GM19372 (cell line): Measurements from ENCODE around the gene ZNF865.

Experiments used
- ATAC-seq: cut with Tn5 transposase; IDR thresholded peaks from one replicate; pipeline ENCODE4 v1.9.1; 2021; ENCODE audit warnings: mild to moderate bottlenecking, low read depth, moderate library complexity; ENCODE audit not compliant: unreplicated experiment

ZNF865 gene

DNA sequence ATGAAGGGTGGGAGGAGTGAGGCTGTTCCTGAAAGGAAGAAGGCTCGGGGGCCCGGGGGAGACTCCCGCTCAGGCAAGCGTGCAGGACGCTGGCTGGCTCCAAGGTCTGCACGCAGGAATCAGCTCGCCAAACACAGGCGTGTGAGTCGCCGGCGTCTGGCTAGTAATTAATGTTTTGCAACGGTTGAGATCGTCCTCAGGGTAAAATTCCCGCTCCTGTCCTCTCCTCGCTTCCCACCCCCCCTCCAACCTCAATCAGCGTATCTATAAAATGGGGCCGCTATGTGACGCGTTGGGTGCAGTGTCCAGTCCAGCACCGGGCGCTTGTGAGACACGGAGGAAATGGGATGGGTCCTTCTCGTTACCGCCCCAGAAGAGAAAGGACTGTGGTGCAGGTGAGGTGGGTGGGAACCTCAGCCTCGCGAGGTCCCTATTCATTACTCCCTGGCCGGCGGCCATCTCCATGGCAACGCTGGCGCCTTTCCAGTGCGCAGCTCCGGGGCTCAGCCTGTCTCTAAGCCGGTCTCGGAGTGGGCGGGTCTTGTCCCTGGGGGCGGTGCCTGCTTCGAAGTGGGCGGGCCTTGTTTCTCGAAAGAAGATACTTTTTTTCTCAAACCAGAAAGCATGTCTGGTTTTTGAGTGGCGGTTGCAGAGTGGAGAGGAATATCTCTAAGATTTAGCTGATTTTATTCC lies 18.3 kb upstream of the ZNF865 start:
- peak; percentile 96 for ATAC-seq

DNA sequence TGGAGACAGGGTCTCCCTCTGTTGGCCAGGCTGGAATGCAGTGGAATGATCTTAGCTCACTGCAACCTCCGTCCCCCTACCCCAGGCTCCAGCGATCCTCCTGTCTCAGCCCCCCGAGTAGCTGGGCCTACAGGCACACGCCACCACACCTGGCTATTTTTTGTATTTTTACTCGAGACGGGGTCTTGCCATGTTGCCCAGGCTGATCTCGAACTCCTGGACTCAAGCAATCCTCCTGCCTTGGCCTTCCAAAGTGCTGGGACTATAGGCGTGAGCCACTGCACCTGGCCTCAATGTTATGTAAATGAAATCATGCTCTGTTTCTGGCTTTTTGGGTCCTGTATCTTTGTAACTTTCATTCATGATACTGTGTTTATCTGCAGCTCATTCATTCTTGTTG lies 16.7 kb upstream of the ZNF865 start:
- no peak for ATAC-seq

GRCh38 chr19:55590109-55590508 lies 15.3 kb upstream of the ZNF865 start:
- ATAC-seq = no peak

DNA sequence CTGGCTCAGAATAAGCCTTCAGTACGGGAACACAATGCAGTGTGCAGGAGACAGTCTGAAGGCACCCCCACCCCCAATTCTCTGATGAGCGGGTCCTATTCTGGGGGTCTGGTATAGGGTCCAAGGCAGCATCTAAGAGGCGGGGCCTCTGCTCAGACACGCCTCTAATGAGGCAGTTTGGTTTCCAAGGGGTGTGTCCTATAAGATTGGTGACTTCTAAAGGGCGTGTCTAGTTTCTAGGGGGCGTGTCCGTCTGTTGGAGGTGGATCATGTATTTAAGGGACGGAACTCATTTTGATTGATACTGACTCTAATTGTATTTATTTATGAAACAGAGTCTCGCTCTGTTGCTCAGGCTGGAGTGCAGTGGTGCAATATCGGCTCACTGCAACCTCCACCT lies 14.8 kb upstream of the ZNF865 start:
- ATAC-seq = no peak

DNA sequence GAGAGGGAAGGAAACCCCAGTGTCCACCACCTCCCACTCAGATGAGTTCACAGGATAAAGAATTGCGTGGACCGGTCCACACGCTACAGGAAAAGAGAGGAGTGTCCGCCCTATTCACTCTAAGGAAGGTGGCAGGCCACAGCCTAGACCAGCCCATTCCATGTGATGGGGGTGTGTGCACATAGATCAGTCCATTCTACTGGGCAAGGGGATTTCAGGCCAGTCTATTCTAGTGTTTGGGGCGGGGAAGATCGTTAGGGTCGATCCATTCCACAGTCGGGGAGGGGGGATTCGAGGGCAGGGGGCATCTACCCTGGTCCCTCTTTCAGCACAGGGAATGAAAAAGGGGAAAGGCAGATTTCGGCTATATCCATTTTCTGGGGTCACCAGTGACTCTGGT lies 13.9 kb upstream of the ZNF865 start:
- ATAC-seq = no peak

GRCh38 chr19:55592391-55593090 lies 12.9 kb upstream of the ZNF865 start:
- no peak for ATAC-seq

DNA sequence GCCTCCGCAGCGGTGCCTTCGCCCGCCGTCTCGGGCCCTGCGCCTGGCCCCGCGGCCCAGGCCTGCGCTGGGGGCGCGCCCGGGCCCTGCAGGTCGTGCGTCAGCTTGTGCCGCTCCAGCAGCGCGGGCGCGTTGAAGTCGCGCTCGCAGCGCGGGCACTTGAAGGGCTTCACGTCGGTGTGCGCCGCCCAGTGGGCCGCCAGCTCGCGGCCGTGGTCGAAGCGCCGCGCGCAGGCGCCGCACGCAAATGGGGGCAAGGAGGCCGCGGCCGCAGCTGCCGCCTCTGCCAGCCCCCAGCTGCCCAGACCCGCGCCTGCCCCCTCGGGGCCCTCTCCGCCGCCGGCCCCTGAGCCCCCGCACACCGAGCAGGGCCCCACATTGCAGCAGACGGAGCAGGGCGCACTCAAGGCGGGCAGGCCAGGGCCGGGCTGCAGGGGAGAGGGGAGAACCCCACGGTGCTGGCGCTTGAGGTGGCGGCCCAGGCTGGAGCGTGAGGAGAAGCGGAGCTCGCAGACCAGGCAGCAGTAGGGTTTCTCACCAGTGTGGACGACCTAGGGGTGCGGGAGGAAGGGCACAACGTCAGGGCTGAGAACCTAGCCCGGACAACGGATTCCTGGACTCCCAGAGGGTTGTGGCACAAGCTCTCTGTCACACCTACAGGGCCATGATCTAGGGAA lies 12.2 kb upstream of the ZNF865 start:
- ATAC-seq = no peak

DNA sequence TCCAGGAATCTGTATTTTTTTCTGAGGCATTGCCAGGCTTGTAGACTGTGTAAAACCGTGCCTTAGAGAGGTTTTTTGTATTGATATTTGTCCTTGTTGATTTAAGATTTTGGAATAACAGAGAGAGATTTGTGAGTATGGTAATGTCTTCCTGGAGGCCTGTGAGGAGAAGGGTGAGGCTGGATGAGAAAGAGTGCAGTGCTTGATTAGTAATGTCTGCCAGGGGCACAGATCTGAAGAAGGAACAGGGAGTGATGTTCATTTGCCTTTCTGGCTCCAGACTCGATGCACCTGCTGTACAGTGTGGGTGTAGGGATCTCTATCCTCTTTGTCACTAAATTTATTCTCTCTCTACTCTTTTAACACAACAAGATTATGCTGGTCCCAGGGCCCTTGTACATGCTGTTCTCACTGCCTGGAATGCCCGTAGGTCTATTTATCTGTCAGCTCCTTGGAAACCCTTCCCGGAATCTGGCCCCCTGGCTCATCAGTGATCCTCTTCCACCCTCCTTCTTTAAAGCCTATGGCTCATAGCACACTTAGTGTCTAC lies 10.4 kb upstream of the ZNF865 start:
- no peak for ATAC-seq

- ATAC-seq = no peak
Measured at GRCh38 chr19:55596304-55596703, 9.1 kb upstream of the ZNF865 start.

GRCh38 chr19:55597501-55597921 lies 7.9 kb upstream of the ZNF865 start:
- ATAC-seq = no peak

- no peak for ATAC-seq
Measured at GRCh38 chr19:55598034-55598433, 7.4 kb upstream of the ZNF865 start.

DNA sequence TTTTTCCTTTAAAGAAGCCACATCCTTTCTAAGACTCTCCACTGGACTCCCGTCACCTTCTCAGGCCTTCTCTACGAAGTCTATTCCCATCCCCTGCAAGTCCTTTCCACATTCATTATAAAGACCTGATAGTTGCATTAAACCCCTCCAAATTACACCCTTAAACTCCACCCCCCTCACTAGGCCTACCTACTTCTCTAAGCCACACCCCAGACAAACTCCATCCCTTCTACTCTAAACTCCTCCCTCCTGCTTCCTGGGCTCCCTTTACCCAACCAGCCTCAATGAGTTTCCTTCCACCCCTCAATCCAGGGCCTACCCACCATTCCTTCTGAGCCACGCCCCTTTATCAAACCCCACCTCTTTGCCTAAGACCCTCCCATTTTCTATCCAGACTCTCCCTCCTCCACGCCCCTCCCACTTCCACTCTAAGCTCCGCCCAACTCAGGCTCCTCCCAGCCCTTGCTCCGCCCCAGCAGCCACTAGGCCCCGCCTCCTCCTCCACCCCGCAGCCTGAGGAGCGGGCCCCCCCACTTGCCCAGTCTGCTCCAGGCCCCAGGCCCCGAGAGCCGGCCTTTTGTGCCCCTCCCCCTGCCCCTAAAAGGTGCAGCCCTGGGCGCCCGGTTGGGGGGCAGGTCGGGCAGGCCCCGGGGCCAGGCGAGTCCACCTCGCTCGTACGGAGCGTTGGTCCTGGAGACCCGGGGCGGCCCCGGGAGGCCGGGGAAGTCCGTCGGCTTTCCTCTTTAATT lies 6.6 kb upstream of the ZNF865 start:
- peak; percentile 45 for ATAC-seq

GRCh38 chr19:55599468-55599841 lies 6.0 kb upstream of the ZNF865 start, which contains the start of gene FIZ1:
Gene FIZ1, minus strand, starts transcription at chr19:55599517. Its CDS starts 1,652 bp downstream, at chr19:55597865.
- ATAC-seq = peak; percentile 46

DNA sequence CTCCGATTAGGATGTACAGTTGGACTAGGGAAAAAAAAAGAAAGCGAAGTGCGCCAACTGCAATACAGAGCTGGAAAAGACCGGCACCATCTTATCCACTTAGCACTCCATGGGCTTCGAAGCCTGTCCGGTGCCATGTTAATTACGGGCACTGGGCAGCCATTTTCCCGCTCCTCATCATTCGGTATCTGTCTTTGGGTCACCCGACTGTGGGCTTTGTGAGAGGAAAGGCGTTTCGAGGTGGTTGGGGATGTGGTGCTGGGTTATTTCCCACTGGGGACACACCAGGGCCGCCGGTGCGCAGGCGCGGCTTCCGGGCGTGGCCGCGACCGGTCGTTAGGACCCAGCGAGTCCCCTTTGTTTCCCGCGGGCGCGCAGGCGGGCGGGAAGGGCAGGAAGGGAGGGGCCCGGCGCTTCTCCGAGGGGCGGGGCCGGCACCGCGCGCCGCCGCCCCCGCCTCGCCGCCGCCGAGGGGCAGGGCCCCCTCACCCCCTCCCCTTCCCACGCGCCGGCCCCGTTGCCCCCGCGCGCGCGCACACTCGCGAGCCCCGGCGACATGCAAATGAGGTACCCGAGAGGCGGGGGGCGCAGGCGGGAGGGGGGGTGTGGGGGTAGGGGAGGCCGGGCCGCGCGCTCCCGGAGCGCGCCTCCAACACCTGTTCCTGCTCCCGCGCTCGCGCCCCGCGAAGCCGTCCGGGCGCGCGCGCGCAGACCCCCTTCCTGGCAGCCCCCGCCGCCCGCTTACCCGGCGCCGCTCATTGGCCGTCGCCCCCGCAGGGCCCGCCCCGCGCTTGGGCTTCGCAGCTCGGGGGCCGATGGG lies 5.4 kb upstream of the ZNF865 start, which contains the start of gene ZNF524:
ZNF524 (plus strand) TSS at position 447 of the 820 bp plus-strand sequence. CDS start 1,825 bp downstream, outside the sequence.
- ATAC-seq = peak; percentile 42

- no peak for ATAC-seq
Measured at GRCh38 chr19:55600662-55601028, 4.8 kb upstream of the ZNF865 start.

DNA sequence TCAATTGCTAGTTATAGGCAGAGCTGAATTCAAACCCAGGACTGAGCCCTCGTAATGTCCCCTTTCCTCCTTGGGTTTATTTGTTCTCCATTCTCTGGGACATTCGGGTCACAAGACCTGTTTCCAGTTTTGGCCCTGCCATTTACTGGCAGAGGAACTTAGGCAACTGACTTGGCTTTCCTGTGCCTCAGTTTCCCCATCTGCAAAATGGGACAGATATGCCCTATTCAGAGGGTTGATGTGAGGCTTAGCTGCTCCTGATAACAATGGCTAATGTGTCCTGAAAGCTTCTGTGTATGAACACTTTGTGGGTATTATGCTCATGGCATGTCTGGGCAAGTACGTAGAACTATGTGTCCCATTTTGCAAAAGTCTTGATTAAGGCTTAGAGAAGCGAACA lies 4.4 kb upstream of the ZNF865 start:
- no peak for ATAC-seq

GRCh38 chr19:55602104-55603001 lies 3.1 kb upstream of the ZNF865 start:
- ATAC-seq = no peak

DNA sequence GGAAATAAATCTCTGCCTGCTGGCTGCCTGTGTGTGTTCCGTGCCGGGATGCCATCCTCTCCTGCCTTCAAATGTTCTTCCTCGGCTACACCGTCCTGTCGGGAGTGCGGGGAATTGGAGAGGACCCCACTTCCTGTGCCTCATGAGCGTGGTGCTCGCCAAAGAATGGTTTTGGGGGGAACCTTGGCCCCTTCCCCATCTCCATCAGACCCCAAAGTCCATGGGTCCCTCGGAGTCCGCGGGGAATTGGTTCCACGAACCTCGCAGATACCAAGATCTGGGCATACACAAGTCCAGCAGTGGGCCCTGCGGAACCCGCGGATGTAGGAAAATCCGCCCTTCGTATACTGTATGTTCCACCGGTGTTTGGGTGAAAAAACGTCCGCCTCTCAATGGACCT lies 2.3 kb upstream of the ZNF865 start:
- no peak for ATAC-seq
